Fibroblast of skin of scalp (primary cell): Measurements from ENCODE around the gene DLG2.

Experiments
- DNase-seq: peaks from one replicate; pipeline ENCODE4 v3.0.0-alpha.2; 2013

The DLG2 gene

DNA sequence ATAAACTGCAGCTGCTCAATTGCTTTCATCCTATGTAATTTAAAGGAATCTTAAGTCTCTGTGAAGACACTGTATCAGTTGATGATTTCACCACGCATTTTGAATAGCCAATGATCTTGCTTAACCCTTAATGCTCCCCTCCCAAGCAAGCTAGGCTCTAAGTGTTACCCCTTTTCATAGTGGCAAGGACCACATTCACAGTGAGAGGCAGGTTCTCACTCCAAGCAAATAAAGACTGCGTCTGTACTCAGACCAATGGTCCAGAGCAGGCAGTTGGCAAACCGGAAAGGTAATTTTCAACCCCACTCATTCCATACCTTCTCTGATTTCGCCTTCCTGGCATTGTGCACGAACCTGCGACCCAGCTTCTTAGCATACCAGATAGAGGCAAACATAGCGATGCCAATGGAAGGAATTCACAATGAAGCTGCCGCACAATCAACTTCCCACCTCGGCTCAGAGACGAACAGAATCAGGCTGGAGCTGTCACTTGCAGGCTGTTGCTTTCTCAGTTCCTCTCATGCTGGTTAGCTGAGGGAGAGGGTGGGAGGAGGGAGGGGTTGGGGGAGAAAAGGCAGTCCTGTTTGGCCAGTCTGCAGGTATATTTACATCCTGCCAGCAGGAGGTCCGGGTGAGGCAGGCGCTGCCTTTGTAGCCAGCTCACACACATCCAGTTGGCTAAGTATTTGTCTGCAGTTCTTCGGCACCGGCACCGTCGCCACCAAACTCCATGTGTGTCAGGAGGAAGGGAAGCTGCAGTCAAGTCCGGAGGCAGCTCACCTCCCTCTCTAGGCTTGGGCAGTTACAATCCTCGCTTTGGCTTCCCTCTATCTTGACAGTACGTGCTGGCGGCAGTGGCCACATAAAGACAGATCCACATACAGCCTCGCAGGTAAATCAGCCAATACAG, 1189.8 kb downstream of the DLG2 start:
- DNase-seq: no peak

DNA sequence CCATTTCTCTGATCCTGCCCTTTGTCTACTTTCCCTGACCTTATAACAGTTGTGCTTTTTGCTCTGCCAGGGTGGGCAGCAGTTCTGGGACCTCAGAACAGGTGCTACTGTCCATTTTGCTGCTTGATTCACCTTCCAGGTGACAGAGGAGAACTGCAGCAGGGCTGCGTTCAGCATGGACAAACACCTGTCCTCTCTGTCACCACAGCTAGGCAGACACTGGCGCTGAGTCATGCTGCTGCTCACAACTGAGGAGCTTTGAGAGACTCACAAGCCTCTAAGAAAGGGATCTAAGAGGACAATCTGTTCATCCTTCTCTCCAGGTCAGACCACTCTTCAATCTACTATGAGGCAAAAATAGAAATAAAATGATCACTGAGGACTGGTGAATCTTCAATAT, 1196.5 kb downstream of the DLG2 start:
- DNase-seq: no peak

DNA sequence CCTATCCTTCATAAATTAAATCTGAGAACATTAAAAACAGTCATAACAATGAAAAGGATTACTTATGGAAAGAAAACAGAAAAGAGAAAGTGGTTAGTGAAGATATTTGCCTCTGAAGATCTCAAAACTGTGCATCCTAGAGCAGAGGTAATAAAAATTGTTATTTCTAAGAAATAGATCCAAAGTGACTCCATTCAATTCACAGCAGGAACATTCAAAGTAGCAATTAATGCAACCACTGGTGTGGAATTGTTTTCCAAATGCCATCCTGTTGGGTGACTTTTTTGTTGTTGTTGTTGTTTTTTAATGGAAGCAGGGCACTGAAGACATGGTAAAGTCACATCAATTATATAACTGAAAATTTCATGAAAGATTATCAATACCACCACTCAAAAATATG, 1201.5 kb downstream of the DLG2 start:
- no peak for DNase-seq

DNA sequence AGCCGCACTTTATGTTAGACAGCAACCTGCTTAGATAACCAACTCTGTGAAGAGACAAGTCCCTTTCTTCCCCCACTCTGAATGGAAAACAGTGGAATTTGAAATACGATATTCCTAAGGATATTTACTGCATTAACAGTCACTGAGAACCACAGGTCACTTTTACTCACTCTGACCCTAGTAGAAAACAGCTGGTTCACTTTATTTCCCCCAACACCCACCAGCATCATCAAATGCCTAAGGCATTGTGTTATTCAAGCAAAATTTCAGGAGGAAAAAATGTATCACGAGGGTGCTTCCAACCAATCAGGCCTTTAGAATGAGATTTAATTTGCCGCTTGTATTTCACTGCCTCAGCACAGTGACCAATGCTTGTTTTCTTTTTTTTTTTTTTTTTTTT, 1206.9 kb downstream of the DLG2 start:
- DNase-seq: peak; percentile 4

DNA sequence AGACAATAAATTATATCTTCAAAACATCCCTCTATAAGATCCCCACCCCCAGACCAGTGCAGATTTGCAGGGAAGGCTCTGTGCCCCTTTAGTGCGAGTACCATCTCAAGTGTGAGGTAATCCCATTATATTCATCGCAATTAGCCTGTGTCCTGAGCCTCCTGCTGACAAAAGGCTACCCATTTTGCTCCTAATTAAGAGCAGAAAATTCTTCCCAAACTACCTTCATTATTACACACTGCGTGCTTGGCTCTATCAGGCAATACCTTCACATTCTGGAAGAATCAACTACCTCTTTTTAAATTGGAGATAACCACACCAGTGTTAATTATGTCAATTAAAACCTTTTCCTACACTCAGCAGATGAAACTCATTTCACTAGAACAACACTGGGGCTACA, 1207.5 kb downstream of the DLG2 start:
- DNase-seq: no peak

DNA sequence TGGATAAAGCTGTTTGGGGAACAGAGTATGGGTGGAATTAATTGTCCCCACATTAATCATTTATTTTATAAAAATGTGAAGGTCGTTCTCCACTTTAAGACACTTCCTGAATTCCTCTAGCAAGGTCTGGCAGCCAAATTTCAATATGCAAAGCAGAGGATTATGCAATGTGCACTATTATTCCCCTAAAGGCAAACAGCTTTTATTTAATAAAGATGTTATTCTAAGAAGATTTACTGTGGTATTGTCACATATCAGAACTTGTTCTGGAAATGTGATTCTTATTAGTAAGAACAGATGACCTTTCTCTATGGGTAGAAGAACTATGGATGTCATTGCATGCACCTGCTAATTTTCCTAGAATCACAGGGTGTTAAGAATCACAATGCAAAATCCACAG, 1212.2 kb downstream of the DLG2 start:
- no peak for DNase-seq

DNA sequence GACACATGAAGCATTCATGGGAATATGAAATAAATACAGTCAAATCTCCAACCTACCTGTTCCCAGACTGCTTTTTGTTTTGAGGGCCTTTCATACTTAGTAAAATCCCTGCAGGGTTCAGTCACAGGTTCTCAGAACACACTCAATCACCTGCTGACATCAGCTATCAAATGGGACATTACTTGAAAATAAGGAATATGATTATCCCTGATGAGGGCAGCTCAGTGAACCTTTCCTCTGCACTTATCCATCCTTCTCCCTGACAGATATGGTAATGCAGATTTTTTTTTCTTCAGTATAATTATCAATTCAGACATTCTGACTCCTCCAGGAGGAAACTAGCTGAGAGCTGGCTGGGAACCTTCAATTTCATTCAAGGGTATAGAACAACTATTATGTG, 1213.6 kb downstream of the DLG2 start:
- DNase-seq: no peak

DNA sequence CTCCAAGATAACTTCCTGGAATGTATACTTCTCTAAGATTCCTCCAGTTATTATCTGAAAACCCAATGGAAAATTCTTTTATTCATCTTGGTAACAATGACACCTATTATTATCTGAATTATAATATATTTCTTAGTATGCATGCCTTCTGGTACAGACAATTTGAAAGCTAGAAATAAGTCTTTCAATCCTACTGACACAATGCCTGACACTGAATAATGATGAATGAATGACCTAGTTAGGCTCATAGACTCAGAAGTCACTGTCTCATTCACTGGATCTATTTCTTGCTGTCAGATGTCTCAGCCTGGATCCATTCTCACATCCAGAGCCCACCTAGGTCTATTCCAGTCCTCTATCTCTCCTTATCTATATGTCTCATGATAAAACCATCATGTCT, 1214.3 kb downstream of the DLG2 start:
- DNase-seq: no peak

DNA sequence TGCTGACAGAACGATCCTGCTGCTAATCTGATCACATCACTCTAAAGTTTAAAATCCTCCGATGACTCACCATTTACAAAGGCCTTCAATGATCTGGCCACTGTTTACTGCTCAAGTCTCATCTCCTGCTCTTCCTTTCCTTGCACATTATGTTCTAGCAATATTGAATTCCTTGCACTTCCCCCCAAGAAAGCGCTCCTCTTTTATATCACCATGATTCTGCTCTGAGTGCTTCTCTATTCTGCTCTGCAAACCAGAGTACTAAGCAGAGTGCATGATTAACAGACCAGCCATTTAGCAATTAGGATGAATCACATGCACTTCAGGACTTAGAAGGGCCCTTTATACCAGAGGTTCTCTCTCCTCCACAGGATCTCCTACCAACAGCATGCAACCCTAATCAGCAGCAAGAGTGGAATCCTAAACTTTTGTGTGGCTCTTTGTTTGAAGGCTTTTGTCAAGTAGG, 1218.2 kb downstream of the DLG2 start:
- peak; percentile 3 for DNase-seq

DNA sequence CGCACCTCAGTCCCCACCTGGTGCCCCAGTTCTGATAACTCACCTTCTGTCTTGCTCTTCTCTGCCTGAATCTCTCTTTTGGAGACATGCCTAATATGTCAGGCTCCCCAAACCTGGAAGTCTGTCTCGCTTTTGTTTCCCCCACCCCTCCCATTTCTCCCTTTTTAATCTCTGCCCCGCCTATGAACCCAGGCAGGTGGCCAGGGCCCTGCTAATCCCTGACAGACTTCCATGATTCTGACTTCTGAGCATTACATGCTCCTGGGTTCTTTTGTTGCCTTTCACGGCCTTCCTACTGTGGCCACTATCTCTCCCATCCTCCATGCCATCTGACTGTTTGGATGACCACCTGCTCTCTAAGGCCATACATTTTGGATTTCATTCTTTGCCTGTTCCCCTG, 1220.1 kb downstream of the DLG2 start:
- no peak for DNase-seq

DNA sequence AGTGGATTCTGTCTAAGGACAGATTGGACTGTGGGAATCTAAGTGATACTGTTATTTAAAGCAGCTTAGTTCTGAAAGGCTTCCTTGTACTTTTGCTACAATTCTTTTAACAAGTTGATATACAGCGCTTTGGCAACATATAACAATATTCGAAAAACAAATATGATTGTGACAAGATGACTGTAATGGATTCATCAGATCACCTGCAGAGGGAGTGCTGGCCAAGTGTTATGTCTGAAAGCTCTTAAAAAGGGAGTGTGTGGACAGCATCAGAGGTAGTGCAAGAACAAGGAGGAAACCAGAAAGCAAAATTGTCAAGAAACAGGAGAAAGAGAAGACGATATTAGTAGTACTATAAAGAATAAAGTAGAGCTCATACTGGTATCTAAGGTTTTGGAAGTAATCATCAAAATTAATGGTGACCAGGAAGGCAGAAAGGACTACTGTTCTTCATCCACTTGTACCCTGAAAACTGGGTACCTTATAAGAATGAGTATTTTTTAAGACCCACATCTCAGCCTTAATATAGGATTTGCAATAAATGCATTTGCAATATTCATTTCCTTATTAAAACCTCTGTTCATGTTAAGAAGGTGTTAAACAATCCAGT, 1229.0 kb downstream of the DLG2 start:
- DNase-seq: peak; percentile 9

DNA sequence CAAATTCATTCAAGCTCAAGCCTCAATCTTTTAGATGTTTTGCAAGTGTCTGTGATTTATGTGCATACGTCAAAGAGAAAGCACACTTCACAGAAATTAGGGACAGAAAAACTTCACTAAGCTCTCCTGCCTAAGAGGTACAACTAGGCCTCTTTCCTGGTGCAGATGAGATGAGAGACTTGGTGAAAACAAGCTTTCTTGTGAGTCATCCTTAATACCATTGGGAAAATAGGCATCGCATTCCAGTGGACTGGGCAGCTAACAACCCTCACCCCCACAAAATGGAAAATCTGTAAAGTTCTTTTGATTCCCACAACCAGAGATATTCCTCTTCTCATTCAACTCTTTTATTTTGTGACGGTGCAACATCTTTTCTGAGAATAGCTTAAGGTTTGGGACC, 1230.6 kb downstream of the DLG2 start:
- DNase-seq: peak; percentile 25

DNA sequence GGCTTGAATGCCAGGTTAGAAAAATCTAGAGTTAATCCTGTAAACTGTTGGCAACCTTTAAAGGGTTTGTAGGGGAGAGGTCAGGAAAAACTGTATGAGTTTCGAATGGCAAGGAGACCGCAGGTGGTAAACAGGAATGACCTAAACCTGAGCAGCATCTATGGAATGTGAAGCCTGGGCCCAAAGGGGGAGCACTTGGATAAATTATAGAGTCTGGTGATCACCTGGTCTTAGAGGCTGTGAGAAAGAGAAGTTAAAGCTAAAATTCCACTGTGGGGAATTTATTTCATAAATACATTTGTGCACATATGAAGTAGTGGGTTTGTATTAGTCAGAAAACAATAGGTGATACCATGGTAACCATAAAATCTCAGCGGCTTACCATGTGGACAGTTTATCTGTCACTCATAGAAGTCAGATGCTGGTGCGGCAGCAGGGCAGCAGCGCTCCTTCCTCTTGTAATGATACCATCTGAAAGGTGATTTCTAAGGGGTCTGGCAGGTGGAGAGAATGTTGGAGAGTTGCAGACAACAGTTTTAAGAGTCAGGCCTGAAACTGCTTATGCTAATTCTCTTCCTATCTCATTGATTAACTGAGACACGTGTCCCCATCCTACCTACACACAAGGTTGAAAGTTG, 1236.6 kb downstream of the DLG2 start:
- DNase-seq: no peak

DNA sequence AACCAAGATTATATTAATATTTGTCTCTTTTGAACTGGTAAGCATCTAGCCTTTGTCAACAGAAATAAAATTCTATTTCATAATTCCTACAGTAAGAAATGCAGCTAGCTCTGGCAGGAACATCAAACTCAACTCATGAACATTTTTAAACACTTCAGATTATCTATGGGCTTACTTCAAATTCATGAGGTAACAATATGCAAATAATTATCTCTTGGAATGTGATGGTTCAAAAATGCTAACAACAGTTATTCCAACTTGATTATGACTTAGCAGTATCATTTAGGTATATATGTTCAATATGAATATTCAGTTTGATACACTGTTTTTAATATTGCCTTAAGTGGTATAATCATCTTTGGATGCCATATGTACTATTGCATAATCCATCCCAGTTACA, 1237.4 kb downstream of the DLG2 start:
- no peak for DNase-seq

DNA sequence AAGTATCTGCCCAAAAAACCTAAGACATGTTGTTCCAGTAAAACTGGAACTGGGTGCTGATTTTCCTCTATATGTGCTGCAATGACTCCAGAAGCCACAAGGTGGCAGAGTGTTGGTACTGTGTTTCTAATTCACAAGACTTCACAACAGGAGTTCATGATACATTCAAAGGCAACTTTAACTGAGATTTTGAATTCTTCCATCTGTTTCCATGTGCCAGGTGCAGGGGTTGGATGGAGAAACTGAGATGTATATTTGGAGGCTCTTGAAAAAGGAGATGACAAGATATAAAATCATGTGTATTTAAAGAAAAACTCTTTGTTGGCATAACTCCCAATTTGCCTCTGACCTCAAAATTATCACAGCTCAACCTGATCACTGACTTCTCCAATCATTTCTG, 1242.4 kb downstream of the DLG2 start:
- peak; percentile 50 for DNase-seq

DNA sequence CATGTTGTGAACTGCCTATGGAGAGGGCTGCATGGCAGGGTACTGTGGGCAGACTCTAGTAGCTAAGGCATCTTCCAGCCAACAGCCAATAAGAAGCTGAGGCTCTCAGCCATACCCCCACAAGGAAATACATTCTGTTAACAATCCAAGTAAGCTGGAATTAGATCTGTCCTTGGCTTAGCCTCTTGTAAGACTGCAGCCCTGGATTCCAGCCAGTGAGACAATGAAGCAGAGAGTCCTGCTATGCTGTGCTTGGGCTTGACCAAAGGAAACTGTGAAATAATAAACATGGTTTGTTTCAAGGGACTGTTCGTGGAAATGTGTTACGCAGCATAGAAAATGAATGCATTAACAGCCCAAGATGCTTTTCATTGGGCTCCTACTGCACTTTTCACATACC, 1243.6 kb downstream of the DLG2 start:
- DNase-seq: no peak

DNA sequence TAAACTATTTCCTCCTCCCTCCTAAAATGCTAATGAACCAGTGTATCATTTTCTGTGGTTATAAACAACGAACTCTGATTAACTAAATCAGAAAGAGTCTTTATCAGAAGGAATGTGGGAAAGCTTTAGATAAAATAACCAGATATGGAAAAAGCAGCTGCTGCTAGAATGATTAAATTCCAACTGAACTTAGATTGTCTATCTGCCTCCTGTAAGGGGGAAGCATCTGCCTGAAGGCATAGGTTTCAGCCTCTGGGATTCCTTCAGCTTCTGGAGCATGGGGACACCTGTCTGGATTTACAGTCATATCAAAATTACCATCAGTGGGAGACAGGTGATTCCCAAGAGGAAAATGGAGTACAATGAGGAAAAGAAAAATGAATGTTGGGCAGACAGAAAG, 1245.5 kb downstream of the DLG2 start:
- no peak for DNase-seq

DNA sequence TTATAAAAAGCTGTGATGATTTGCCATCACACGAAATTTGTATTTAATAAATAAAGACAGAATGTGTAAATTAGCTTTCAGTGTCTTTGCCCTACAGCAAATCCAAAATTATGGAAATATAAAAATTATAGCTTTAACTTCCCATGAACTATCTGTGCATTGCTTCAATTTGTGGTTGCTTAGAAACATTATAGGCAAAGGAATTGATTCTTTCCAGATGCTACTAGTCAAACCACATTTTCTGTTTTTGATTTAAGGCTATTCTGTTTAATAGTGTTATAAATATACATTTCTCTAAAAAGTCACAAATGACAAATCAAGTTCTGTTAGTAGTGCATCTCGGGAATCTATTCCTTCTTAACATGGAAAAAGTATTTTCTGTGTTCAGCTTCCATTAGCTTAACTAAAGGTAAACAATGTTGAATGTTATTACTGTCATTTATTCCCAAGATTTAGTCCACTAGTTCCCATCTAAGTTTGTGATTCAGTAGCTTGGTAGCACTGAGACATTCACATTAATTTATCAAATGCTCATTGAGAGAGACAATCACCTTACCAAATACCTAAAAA, 1254.7 kb downstream of the DLG2 start:
- peak; percentile 4 for DNase-seq

DNA sequence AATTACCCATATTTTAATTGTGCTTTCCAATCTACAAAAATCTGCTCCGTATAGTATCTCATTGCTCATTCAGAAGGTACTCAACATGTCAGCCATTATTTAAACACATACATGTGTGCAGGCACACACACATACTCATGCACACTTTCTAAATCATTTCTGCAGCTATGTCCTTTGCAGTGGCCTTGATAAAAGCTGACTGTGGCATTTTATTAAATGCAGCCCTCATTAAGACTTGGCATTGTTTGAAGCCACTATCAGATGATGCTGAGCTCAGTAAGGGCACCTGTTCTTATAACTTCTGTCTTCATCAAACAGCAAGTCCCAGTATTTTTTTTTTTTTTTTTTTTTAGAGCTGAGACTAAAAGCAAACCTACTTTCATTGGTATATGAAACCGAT, 1269.1 kb downstream of the DLG2 start:
- DNase-seq: no peak

DNA sequence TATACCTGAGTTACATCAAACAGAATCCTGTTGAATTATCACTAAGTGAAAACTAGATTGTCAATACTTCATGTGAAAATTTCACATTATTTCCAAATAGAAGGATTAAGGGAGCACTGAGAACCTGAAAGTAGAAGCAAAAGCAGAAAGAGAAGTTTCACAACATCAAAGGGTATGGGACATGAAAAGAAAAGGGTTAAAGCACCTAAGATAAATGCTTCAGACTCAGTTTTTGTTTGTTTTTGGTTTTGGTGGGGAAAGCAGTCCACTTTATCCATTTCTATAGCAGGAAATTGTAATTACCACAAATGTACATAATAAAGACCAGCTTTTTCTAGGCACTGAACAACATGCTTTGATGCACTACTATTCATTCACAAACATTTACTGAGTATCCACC, 1271.2 kb downstream of the DLG2 start:
- no peak for DNase-seq

DNA sequence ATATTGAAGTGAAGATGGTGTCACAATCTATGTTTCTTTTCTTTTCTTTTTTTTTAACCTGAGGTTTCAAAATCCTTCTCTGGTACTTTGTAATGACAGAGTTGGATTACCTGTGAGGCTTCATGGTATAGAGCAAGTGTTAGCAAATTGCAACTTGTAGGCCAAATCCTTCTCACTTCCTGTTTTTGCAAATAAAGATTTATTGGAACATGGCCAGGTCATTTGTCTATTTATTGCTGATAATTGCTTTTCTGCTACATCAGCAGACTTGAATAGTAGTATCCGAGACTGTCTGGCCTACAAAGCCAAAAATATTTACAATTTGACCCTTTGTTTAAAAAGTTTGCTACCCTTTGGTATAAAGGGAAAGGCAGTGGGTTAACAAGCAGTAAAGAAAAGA, 1281.5 kb downstream of the DLG2 start:
- DNase-seq: no peak

DNA sequence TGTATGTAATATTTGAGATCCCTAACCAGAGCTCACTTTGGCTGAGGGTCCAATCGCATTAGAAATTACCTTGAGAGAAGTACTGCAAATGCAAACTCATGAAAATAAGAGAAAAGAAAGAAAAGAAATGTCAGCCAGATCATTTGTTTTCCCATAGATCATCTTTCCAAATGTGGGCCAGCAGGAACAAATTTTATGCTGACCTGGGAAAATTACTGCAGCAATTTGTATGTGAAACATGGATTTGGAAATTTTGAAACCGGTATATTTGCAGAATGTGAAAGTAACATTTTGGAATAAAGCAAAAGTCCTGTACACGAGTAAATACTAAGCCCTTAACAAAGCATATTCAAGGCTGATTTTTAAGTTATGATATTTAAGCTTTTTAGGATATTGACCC, 1282.1 kb downstream of the DLG2 start:
- no peak for DNase-seq

DNA sequence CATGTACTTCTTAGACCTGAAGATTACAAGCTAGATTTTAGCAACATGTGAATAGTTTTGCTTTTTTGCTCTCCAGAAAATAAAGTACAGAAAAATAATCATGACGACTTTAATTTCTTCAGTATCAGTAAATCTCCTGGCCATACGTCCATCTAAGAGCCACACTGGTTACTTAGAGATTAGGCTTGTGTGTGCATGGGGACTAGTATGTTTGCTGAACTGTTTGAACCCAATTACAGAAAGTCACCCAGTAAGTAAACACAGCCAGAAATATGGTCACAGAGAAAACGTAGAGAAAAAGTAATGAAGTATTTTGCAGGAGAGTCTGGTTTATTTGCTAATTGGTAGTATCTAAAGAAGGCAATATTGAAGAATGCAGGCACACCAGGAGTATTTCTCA, 1287.3 kb downstream of the DLG2 start:
- DNase-seq: no peak
